K562 (cell line): ENCODE measurements around the gene UROS. TPM values are rescaled to one million over a fixed set of nuclear protein-coding genes. Genes with fewer than 3 reads are reported as not detected.

Experiments
- ATAC-seq: fragments of 200-7000 bp; cut with Tn5 transposase; 3 replicates; pipeline ENCODE4 v1.9.1; 2020; ENCODE audit warnings: moderate library complexity
- BruUV-seq: library from RNA; stranded (reverse); fragments of 400-500 nt; replicated peaks from 2 replicates; lab custom pipeline; 2021; lab: Mats Ljungman, UMichigan
- CTCF ChIA-PET: fragments of 300-600 bp; formaldehyde crosslinking; extraction: SDS; loops from one replicate; lab custom pipeline; 2021; ENCODE audit warnings: low intra/inter-chr PET ratio; lab: Yijun Ruan, JAX
- POLR2A ChIA-PET: fragments of 300-600, 350-650 bp; sonication (Branson Sonifier 250); formaldehyde crosslinking; extraction: SDS; loops from one replicate; lab custom pipeline; 2021; ENCODE audit warnings: antibody characterized with exemption, inconsistent platforms; lab: Yijun Ruan, JAX
- DNase-seq, 4 experiments: peaks; one replicate each; pipeline versions ENCODE4 v3.0.0 to v3.0.0-alpha.2; 2011 to 2018; ENCODE audit warnings: low spot score in 3 of 4, mixed read lengths in 3 of 4; ENCODE audit errors: extremely low read depth in 1 of 4
- FAIRE-seq: peaks from 2 replicates; lab custom pipeline; 2011; peaks lifted over from hg19 to GRCh38; lab: Jason Lieb, UNC
- H2AFZ ChIP-seq: 2 replicates; pipeline ENCODE4 v1.6.0; 2011; ENCODE audit warnings: low read depth, low read length, control low read depth, inconsistent platforms
- H3K27ac ChIP-seq: fragments of 200-600 bp; 3 replicates; pipeline ENCODE4 v1.8.0; 2011; ENCODE audit warnings: low read depth, mild to moderate bottlenecking, control low read depth, inconsistent platforms, low read length, moderate library complexity, mixed read lengths; ENCODE audit errors: extremely low read depth
- H3K27me3 ChIP-seq, 2 experiments: fragments of 300-600 bp in 1 of 2; 2 replicates in 1 of 2; 3 replicates in 1 of 2; pipeline versions ENCODE4 v1.6.0 to v1.8.0; 2011; ENCODE audit warnings: inconsistent platforms in 2 of 2, low read length in 2 of 2, mild to moderate bottlenecking in 1 of 2, mixed read lengths in 1 of 2, moderate library complexity in 1 of 2; ENCODE audit not compliant: control insufficient read depth in 2 of 2, insufficient read depth in 2 of 2
- H3K36me3 ChIP-seq: fragments of 300-600 bp; 3 replicates; pipeline ENCODE4 v1.8.0; 2011; ENCODE audit warnings: mild to moderate bottlenecking, low read length, inconsistent platforms; ENCODE audit not compliant: control insufficient read depth, insufficient read depth
- H3K4me1 ChIP-seq, 2 experiments: fragments of 200-600 bp in 1 of 2; replicated peaks in 1 of 2; 2 replicates in 1 of 2; 3 replicates in 1 of 2; pipeline versions ENCODE4 v1.5.1 to v1.8.0; 2011; ENCODE audit warnings: inconsistent platforms in 2 of 2, low read length in 2 of 2, mild to moderate bottlenecking in 1 of 2, mixed read lengths in 1 of 2, moderate library complexity in 1 of 2; ENCODE audit not compliant: control insufficient read depth in 2 of 2, insufficient read depth in 2 of 2
- H3K4me2 ChIP-seq: 2 replicates; pipeline ENCODE4 v1.6.1; 2011; ENCODE audit warnings: low read length, control low read depth, inconsistent platforms, mixed read lengths; ENCODE audit not compliant: insufficient read depth
- H3K4me3 ChIP-seq: fragments of 200-600 bp; sonication (generic), shearing (Covaris generic); 2 replicates; pipeline ENCODE4 v1.5.1; 2016; ENCODE audit warnings: control low read depth, inconsistent platforms
- H3K79me2 ChIP-seq: fragments of 200-600 bp; 3 replicates; pipeline ENCODE4 v1.8.0; 2011; ENCODE audit warnings: low read length, inconsistent platforms; ENCODE audit not compliant: control insufficient read depth, insufficient read depth
- H3K9ac ChIP-seq, 2 experiments: 2 replicates each; pipeline versions ENCODE4 v1.6.0 to v1.6.1; 2011; ENCODE audit warnings: low read depth in 2 of 2, low read length in 2 of 2, control low read depth in 1 of 2, inconsistent platforms in 1 of 2, mild to moderate bottlenecking in 1 of 2, mixed read lengths in 1 of 2; ENCODE audit not compliant: insufficient read depth in 1 of 2
- H3K9me1 ChIP-seq: one replicate; pipeline ENCODE4 v1.6.0; 2011; ENCODE audit warnings: inconsistent platforms, mild to moderate bottlenecking, low read length, moderate library complexity; ENCODE audit not compliant: control insufficient read depth, insufficient read depth
- H3K9me3 ChIP-seq: replicated peaks from 2 replicates; pipeline ENCODE4 v1.5.1; 2011; ENCODE audit warnings: low read depth, low read length, inconsistent platforms; ENCODE audit not compliant: control insufficient read depth, insufficient read depth
- H4K20me1 ChIP-seq: replicated peaks from 2 replicates; pipeline ENCODE4 v1.6.1; 2011; ENCODE audit warnings: low read length, inconsistent platforms, mixed read lengths; ENCODE audit not compliant: control insufficient read depth, insufficient read depth
- CEBPG ChIP-seq, 3 experiments: fragments of 200-800 bp in 1 of 3; sonication (Bioruptor generic) in 1 of 3; sonication (generic) in 1 of 3; formaldehyde crosslinking in 1 of 3; IDR thresholded peaks in 2 of 3; conservative IDR thresholded peaks in 1 of 3; 2 replicates each; pipeline versions ENCODE4 v1.6.1 to v1.8.0; 2016 to 2022; ENCODE audit warnings: missing compliant biosample characterization in 2 of 3, missing genetic modification characterization in 2 of 3, mild to moderate bottlenecking in 1 of 3, missing genetic modification reagents in 1 of 3
- L3MBTL2 ChIP-seq: fragments of 450-650 bp; IDR thresholded peaks from 2 replicates; pipeline ENCODE4 v1.6.1; 2016; ENCODE audit warnings: mild to moderate bottlenecking, moderate library complexity
- NFIC ChIP-seq: fragments of 450-650 bp; IDR thresholded peaks from 2 replicates; pipeline ENCODE4 v1.6.1; 2017; ENCODE audit warnings: mild to moderate bottlenecking, inconsistent platforms
- ZNF512 ChIP-seq: IDR thresholded peaks from 2 replicates; pipeline ENCODE4 v1.6.1; 2016; ENCODE audit warnings: missing genetic modification characterization, missing compliant biosample characterization
- WGBS: fragments of 100-300 bp; shearing (Covaris generic); methylation state at CpG from one replicate; pipeline ENCODE4 v1.1.6; 2016; ENCODE audit warnings: low coverage, mixed read lengths; ENCODE audit not compliant: insufficient coverage; ENCODE audit errors: missing lambda C conversion rate; 5-methylcytosine and 5-hydroxymethylcytosine counted together
- in situ Hi-C: fragments of 300-500 bp; cut with MboI; formaldehyde crosslinking; loops from 4 replicates; pipeline ENCODE4 v1.15.0; 2018; ENCODE audit warnings: inconsistent platforms, mixed read lengths
- intact Hi-C: fragments of 100-400 bp; cut with micrococcal nuclease; formaldehyde crosslinking; loops from 2 replicates; pipeline ENCODE4 v1.14.2; 2022
- polyA plus RNA-seq, 8 experiments: library from polyadenylated mRNA; depleted of rRNA in 4 of 8; stranded (reverse) in 5 of 8; unstranded in 3 of 8; fragments of >200 nt; fragmentation: Nextera tagmentation in 2 of 8; fragmentation: Illumina TruSeq in 1 of 8; extraction: Ambion mirVana in 2 of 8; extraction: Trizol in 1 of 8; gene quantifications; 2 replicates each; pipeline versions ENCODE4 v1.2.1 to v1.2.3, GENCODE V29; 2011 to 2014; ENCODE audit warnings: inconsistent platforms in 1 of 8, missing spikeins in 1 of 8
- total RNA-seq, 7 experiments: library from RNA; depleted of rRNA in 6 of 7; stranded (reverse); fragments of >200 nt in 6 of 7; fragmentation: Illumina TruSeq in 2 of 7; extraction: Trizol in 2 of 7; gene quantifications; 2 replicates each; pipeline versions ENCODE4 v1.2.1 to v1.2.3, GENCODE V29; 2011 to 2021; ENCODE audit warnings: low replicate concordance in 1 of 7

UROS gene
- total and polyA plus RNA-seq, 9 of the 15 experiments (the other 6 are each of a cell fraction or from before 2014, with no cell fraction given), result 6.4 to 39.1 (median 32.3) TPM

- Histone ChIP-seq H3K27me3 (no peaks in the 10 kb centered on the region), H3K36me3 (peaks cover 76% of the 10 kb centered on the region), H3K4me1 (peaks cover 8 to 26% of the 10 kb centered on the region in 2 experiments; a peak in 4 of 5 replicates), H3K9me1 (peaks cover 9% of the 10 kb centered on the region), H4K20me1 (peaks cover 11% of the 10 kb centered on the region; the same call in 1 of the 2 replicates), H3K79me2 (peaks cover 91% of the 10 kb centered on the region), H2AFZ (no peak overlapping the region), H3K9ac (no peak overlapping the region), H3K9me3 (no peaks in the 10 kb centered on the region), H3K4me3 (no peak overlapping the region), H3K27ac (no peak overlapping the region), H3K4me2 (no peak overlapping the region)
- intact Hi-C loops (no loop called here), in situ Hi-C loops (no loop called here)
- DNase-seq (no peak), FAIRE-seq (no peak), ATAC-seq (no peak)
- WGBS, result 73% methylated on average over 2 of the region's 2 CpGs
- TF ChIP-seq ZNF512 (tag) (peak; percentile 72; the same call in 1 of the 2 replicates), NFIC (no peak), L3MBTL2 (no peak), CEBPG (CRISPR knock-in tag; IDR thresholded peaks at IDR 0.05) (no peak), CEBPG (tag; conservative IDR thresholded peaks at IDR 0.05 in 1 of 2, IDR thresholded peaks at IDR 0.05 in 1 of 2) (no peak)
- ChIA-PET CTCF (no interaction called here), POLR2A (interaction anchor here (2.1 kb wide), 1 partner anchor 10 kb away, joined by 6 read pairs; no protein-coding TSS in a partner anchor)
- no TSS peak for BruUV-seq
Observed at GRCh38 chr10:125827133-125827532, 4.1 kb upstream of the UROS start.
